ENCODE data around the gene FYB1. TPM values are rescaled to one million over a fixed set of nuclear protein-coding genes. Genes with fewer than 3 reads are reported as not detected.

Gene FYB1
- total RNA-seq, 1 experiment from 2014 or later, result not detected

DNA sequence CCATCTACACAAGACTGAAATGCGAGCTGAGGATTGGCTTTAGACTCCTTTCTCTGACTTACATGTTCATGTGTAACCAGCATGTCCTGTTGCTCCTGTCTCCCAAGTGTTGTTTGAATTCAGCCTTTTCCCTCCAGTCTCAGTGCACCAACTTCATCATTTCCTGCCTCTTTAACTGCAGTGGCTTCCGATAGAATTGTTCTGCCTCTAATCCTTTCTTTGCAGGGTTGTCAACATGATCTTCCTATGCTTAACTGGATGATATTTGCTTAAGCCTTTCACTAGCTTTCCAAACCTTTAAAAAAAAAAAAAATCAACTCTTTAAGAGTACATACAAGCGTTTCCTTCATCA is 6.7 kb upstream of the FYB1 start:
- Mint-ChIP-seq H3K4me3 (no peak overlapping the region), H3K27ac (peak overlapping the region in 1 of 3 experiments; percentile 20; a peak in 1 of 7 replicates), H3K9me3 (no peaks in the 10 kb centered on the region), H3K36me3 (ENCODE audit: insufficient read depth in 1 of 3, low read depth in 3 of 3) (no peaks in the 10 kb centered on the region), H3K4me1 (peaks cover 5 to 15% of the 10 kb centered on the region in 2 experiments; a peak in 3 of 4 replicates), H3K27me3 (ENCODE audit: low read depth) (no peaks in the 10 kb centered on the region)
- Histone ChIP-seq H3K4me2 (ENCODE audit: insufficient read depth, insufficient read length, low read length) (no peak overlapping the region), H3K56ac (ENCODE audit: insufficient read length, low read depth, low read length) (no peak overlapping the region), H2BK15ac (ENCODE audit: low read depth, low read length) (no peak overlapping the region), H3K9ac (ENCODE audit: extremely low read depth, insufficient read length, low read length) (no peak overlapping the region), H2AK5ac (ENCODE audit: insufficient read length, low read length) (no peak overlapping the region), H3K27me3 (ENCODE audit: insufficient read depth, low read length) (no peaks in the 10 kb centered on the region), H3K9me3 (ENCODE audit: control insufficient read depth, low read depth, low read length) (no peaks in the 10 kb centered on the region), H4K91ac (ENCODE audit: insufficient read length, low read depth, low read length) (no peak overlapping the region), H3K4me1 (ENCODE audit: insufficient read depth, low read length) (no peaks in the 10 kb centered on the region; the same call in 1 of the 2 replicates), H3K79me1 (ENCODE audit: insufficient read depth, low read depth, low read length, poor library complexity, severe bottlenecking) (no peaks in the 10 kb centered on the region), H3K23me2 (ENCODE audit: insufficient read length, low read depth, low read length, poor library complexity, severe bottlenecking) (no peaks in the 10 kb centered on the region), H2BK120ac (ENCODE audit: low read depth, low read length, poor library complexity, severe bottlenecking) (no peak overlapping the region), H2BK5ac (ENCODE audit: insufficient read length, low read length) (no peak overlapping the region), H3K27ac (ENCODE audit: insufficient read length, low read depth, low read length) (no peak overlapping the region), H3K18ac (ENCODE audit: insufficient read length, low read depth, low read length) (no peak overlapping the region), H2BK12ac (ENCODE audit: insufficient read length, low read depth, low read length) (no peak overlapping the region), H3K23ac (ENCODE audit: insufficient read length, low read depth, low read length) (no peak overlapping the region), H3K79me2 (ENCODE audit: insufficient read depth, low read length) (no peaks in the 10 kb centered on the region), H4K8ac (replicated peaks; ENCODE audit: insufficient read length, low read depth, low read length) (no peak overlapping the region), H3K4ac (ENCODE audit: low read depth, low read length) (no peak overlapping the region), H4K5ac (ENCODE audit: insufficient read length, low read depth, low read length) (no peak overlapping the region), H3T11ph (ENCODE audit: low read length) (no peak overlapping the region), H4K20me1 (ENCODE audit: control insufficient read depth, insufficient read depth, insufficient read length) (no peaks in the 10 kb centered on the region), H2BK20ac (ENCODE audit: low read depth, low read length, poor library complexity, severe bottlenecking) (no peak overlapping the region), H2AFZ (ENCODE audit: low read length) (no peak overlapping the region), H3K14ac (ENCODE audit: insufficient read depth, low read length) (no peak overlapping the region)
- no peak for DNase-seq
- no CpG with 5 or more reads among the region's 3 CpGs for WGBS (ENCODE audit: extremely low coverage, insufficient read length, low lambda C conversion rate)
- no peak for TF ChIP-seq CTCF (conservative IDR thresholded peaks at IDR 0.05)

Measured in H9 (cell line).